Keratinocyte (primary cell): ENCODE results near the gene ELAVL1.

Experiments used
- CTCF ChIP-seq, 3 experiments: IDR thresholded peaks in 1 of 3; conservative IDR thresholded peaks in 1 of 3; optimal IDR thresholded peaks in 1 of 3; 2 replicates in 2 of 3; 3 replicates in 1 of 3; pipeline versions ENCODE3 to v1.5.1; 2011; ENCODE audit warnings: low read length in 3 of 3, mild to moderate bottlenecking in 3 of 3, moderate library complexity in 2 of 3, control low read depth in 1 of 3, inconsistent platforms in 1 of 3; ENCODE audit not compliant: insufficient read depth in 2 of 3; ENCODE audit errors: extremely low read depth in 1 of 3
- EZH2 ChIP-seq: IDR thresholded peaks from one replicate; pipeline ENCODE4 v1.6.1; 2012; ENCODE audit warnings: inconsistent platforms, mild to moderate bottlenecking, low read length, moderate library complexity

DNA sequence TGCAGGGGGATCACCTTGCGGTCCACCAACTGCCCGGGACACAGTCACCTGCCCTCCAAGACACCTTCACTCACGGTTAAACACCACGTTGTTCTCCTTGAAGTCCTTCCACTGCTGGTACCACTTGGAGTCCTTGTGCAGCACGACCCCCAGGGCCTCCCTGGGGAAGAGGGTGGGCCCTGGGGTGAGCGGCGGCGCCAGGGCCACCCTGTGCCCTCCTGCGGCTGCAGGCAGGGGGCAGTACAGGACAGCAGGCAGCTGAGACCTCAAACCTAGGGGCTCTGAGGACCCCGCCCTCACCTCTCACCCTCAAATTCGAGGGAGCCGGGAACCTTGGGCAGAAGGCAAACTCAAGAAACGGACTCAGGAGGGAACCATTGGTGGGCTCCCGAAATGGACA, 72.0 kb downstream of the ELAVL1 start:
- TF ChIP-seq EZH2 (no peak), CTCF (optimal IDR thresholded peaks at IDR 0.05 in 1 of 3, IDR thresholded peaks at IDR 0.05 in 1 of 3, conservative IDR thresholded peaks at IDR 0.05 in 1 of 3; ENCODE audit: extremely low read depth in 1 of 3, insufficient read depth in 2 of 3, low read length in 3 of 3) (peak; percentile 31 to 45 (median 33))
